SU-DHL-6 (cell line): ENCODE data around the gene FAM170B.

Source experiments
- H2AFZ ChIP-seq: fragments of 200-600 bp; sonication (generic); 2 replicates; pipeline ENCODE4 v1.6.1; 2014; ENCODE audit warnings: low read depth, mild to moderate bottlenecking, moderate library complexity, mixed read lengths, antibody characterized with exemption, low read length; ENCODE audit not compliant: severe bottlenecking
- H3F3A ChIP-seq: fragments of 200-600 bp; shearing (Covaris generic); 2 replicates; pipeline ENCODE4 v1.6.0; 2016; ENCODE audit warnings: antibody characterized with exemption, mild to moderate bottlenecking; ENCODE audit not compliant: insufficient read depth
- H3K27ac ChIP-seq: fragments of 200-600 bp; sonication (generic); 2 replicates; pipeline ENCODE4 v1.5.1; 2016; ENCODE audit warnings: low read depth, mild to moderate bottlenecking, low read length, moderate library complexity, mixed read lengths
- H3K27me3 ChIP-seq: fragments of 200-600 bp; sonication (generic), shearing (Covaris generic); 2 replicates; pipeline ENCODE4 v1.6.0; 2014; ENCODE audit warnings: mild to moderate bottlenecking, low read length
- H3K36me3 ChIP-seq: fragments of 200-600 bp; sonication (generic); 2 replicates; pipeline ENCODE4 v1.6.1; 2014; ENCODE audit warnings: mild to moderate bottlenecking, low read length, mixed read lengths
- H3K4me2 ChIP-seq: fragments of 300-600, 200-600 bp; shearing (Covaris generic), sonication (generic); 2 replicates; pipeline ENCODE4 v1.6.0; 2014; ENCODE audit warnings: low read length, low read depth, mild to moderate bottlenecking; ENCODE audit not compliant: poor library complexity, severe bottlenecking
- H3K4me3 ChIP-seq: fragments of 200-600 bp; sonication (generic); 2 replicates; pipeline ENCODE4 v1.5.1; 2014; ENCODE audit warnings: antibody characterized with exemption, low read length, mild to moderate bottlenecking, mixed read lengths; ENCODE audit not compliant: insufficient read depth, poor library complexity, severe bottlenecking
- H3K79me2 ChIP-seq: fragments of 200-600 bp; sonication (generic); 2 replicates; pipeline ENCODE4 v1.6.1; 2014; ENCODE audit warnings: mild to moderate bottlenecking, low read length, moderate library complexity; ENCODE audit not compliant: insufficient read depth
- H3K9ac ChIP-seq: fragments of 200-600 bp; sonication (generic); 2 replicates; pipeline ENCODE4 v1.7.0; 2014; ENCODE audit warnings: mild to moderate bottlenecking, low read length
- H3K9me2 ChIP-seq: fragments of 200-600 bp; sonication (generic); replicated peaks from 2 replicates; pipeline ENCODE4 v1.6.1; 2014; ENCODE audit warnings: low read length; ENCODE audit not compliant: insufficient read depth
- H3K9me3 ChIP-seq: fragments of 200-600 bp; sonication (generic); 2 replicates; pipeline ENCODE4 v1.6.1; 2014; ENCODE audit warnings: low read length, mixed read lengths; ENCODE audit not compliant: insufficient read depth
- H4K20me1 ChIP-seq: fragments of 200-600 bp; sonication (generic); 2 replicates; pipeline ENCODE4 v1.6.1; 2014; ENCODE audit warnings: low read depth, mild to moderate bottlenecking, antibody characterized with exemption, low read length, moderate library complexity, mixed read lengths
- CTCF ChIP-seq: fragments of 200-600 bp; sonication (generic); IDR thresholded peaks from one replicate; pipeline ENCODE4 v1.5.1; 2017; ENCODE audit warnings: antibody characterized with exemption, mild to moderate bottlenecking, low read length, moderate library complexity; ENCODE audit not compliant: insufficient read depth, poor library complexity, severe bottlenecking
- EZH2phosphoT487 ChIP-seq: fragments of 200-600 bp; sonication (generic), shearing (Covaris generic); conservative IDR thresholded peaks from 2 replicates; pipeline ENCODE4 v1.6.1; 2018; ENCODE audit warnings: mild to moderate bottlenecking, antibody characterized with exemption, low read length, moderate library complexity, mixed read lengths

Gene FAM170B

GRCh38 chr10:49171326-49172060 is 37.7 kb upstream of the FAM170B start:
- no peaks in the 10 kb centered on the region for H3K9me3 ChIP-seq
- no peak overlapping the region for H3K4me3 ChIP-seq
- H3K9me2 ChIP-seq, result no peaks in the 10 kb centered on the region
- H3K27me3 ChIP-seq, result no peaks in the 10 kb centered on the region
- H3K79me2 ChIP-seq, result no peaks in the 10 kb centered on the region
- H3K4me2 ChIP-seq, result no peak overlapping the region
- H3K27ac ChIP-seq, result no peak overlapping the region
- H3K9ac ChIP-seq, result no peak overlapping the region
- no peak overlapping the region for H2AFZ ChIP-seq
- H3K36me3 ChIP-seq, result no peaks in the 10 kb centered on the region
- no peaks in the 10 kb centered on the region for H3F3A ChIP-seq
- no peaks in the 10 kb centered on the region for H4K20me1 ChIP-seq
- TF ChIP-seq EZH2phosphoT487 (no peak), CTCF (no peak)

- Histone ChIP-seq H3F3A (no peaks in the 10 kb centered on the region), H3K9me3 (no peaks in the 10 kb centered on the region), H4K20me1 (no peaks in the 10 kb centered on the region), H3K4me3 (no peak overlapping the region), H3K79me2 (no peaks in the 10 kb centered on the region), H3K9ac (no peak overlapping the region), H3K4me2 (no peak overlapping the region), H3K27me3 (no peaks in the 10 kb centered on the region), H3K27ac (no peak overlapping the region), H3K36me3 (no peaks in the 10 kb centered on the region), H3K9me2 (no peaks in the 10 kb centered on the region), H2AFZ (no peak overlapping the region)
- TF ChIP-seq EZH2phosphoT487 (no peak), CTCF (no peak)
These were observed 37.0 kb upstream of the FAM170B start for GRCh38 chr10:49170632-49171325.

- Histone ChIP-seq H3K4me2 (no peak overlapping the region), H3K9me3 (no peaks in the 10 kb centered on the region), H3F3A (no peaks in the 10 kb centered on the region), H3K4me3 (no peak overlapping the region), H3K27ac (no peak overlapping the region), H3K9ac (no peak overlapping the region), H3K36me3 (no peaks in the 10 kb centered on the region), H2AFZ (no peak overlapping the region), H3K27me3 (no peaks in the 10 kb centered on the region), H3K9me2 (no peaks in the 10 kb centered on the region), H4K20me1 (no peaks in the 10 kb centered on the region), H3K79me2 (no peaks in the 10 kb centered on the region)
- no peak for TF ChIP-seq EZH2phosphoT487
- no peak for TF ChIP-seq CTCF
These were observed 36.0 kb upstream of the FAM170B start for GRCh38 chr10:49169776-49170175.
